HCT116 (cell line): ENCODE measurements around the gene TMSB4X. TPM values are rescaled to one million over a fixed set of nuclear protein-coding genes. Genes with fewer than 3 reads are reported as not detected.

Experiments used
- ATAC-seq: fragments of 200-7000 bp; cut with Tn5 transposase; 2 replicates; pipeline ENCODE4 v1.9.1; 2020; ENCODE audit warnings: mild to moderate bottlenecking, moderate library complexity
- BruUV-seq: library from RNA; stranded (reverse); fragments of 400-500 nt; replicated peaks from 2 replicates; lab custom pipeline; 2021; lab: Mats Ljungman, UMichigan
- CTCF ChIA-PET: fragments of 300-600 bp; sonication (Branson Sonifier 250); formaldehyde crosslinking; loops from one replicate; lab custom pipeline; 2021; ENCODE audit warnings: antibody characterized with exemption; lab: Charles Lee
- POLR2A ChIA-PET: fragments of 300-600, 350-600 bp; sonication (Branson Sonifier 250); formaldehyde crosslinking; loops from one replicate; lab custom pipeline; 2021; ENCODE audit warnings: antibody characterized with exemption; lab: Charles Lee
- RAD21 ChIA-PET, 2 experiments: fragments of 300-600 bp; sonication (Branson Sonifier 250); formaldehyde crosslinking; loops; one replicate each; lab custom pipeline; 2023; ENCODE audit warnings: low total read pairs in 2 of 2; ENCODE audit not compliant: uncharacterized antibody in 2 of 2, unreplicated experiment in 2 of 2, low non-redundant PET in 1 of 2; lab: Charles Lee
- DNase-seq: peaks from one replicate; pipeline ENCODE4 v3.0.0-alpha.2; 2010; ENCODE audit warnings: low read depth, low spot score
- H2AFZ ChIP-seq: fragments of 200-600 bp; shearing (Covaris generic), sonication (generic); 2 replicates; pipeline ENCODE4 v1.6.1; 2017; ENCODE audit warnings: low read depth, mixed run types, mixed read lengths, antibody characterized with exemption, low read length; ENCODE audit not compliant: poor library complexity, severe bottlenecking
- H3K27ac ChIP-seq: 2 replicates; pipeline ENCODE4 v1.5.1; 2012; ENCODE audit warnings: low read depth, low read length
- H3K27me3 ChIP-seq: fragments of 200-600 bp; sonication (generic); 2 replicates; pipeline ENCODE4 v1.6.1; 2016; ENCODE audit warnings: mixed run types, low read length, mixed read lengths; ENCODE audit not compliant: insufficient read depth
- H3K36me3 ChIP-seq, 2 experiments: fragments of 200-500 bp in 1 of 2; fragments of 200-600 bp in 1 of 2; sonication (Bioruptor generic) in 1 of 2; sonication (generic) in 1 of 2; 2 replicates each; pipeline versions ENCODE4 v1.5.1 to v1.6.1; 2014 to 2016; ENCODE audit warnings: low read length in 2 of 2, inconsistent platforms in 1 of 2, mixed read lengths in 1 of 2, mixed run types in 1 of 2; ENCODE audit not compliant: insufficient read depth in 2 of 2, control insufficient read depth in 1 of 2
- H3K4me1 ChIP-seq, 2 experiments: fragments of 200-600 bp in 1 of 2; sonication (generic) in 1 of 2; 2 replicates each; pipeline versions ENCODE4 v1.5.1 to v1.6.1; 2012 to 2017; ENCODE audit warnings: low read length in 2 of 2, inconsistent platforms in 1 of 2, mild to moderate bottlenecking in 1 of 2, mixed read lengths in 1 of 2, mixed run types in 1 of 2, moderate library complexity in 1 of 2; ENCODE audit not compliant: insufficient read depth in 2 of 2, control insufficient read depth in 1 of 2
- H3K4me2 ChIP-seq: fragments of 200-600 bp; sonication (generic); 2 replicates; pipeline ENCODE4 v1.6.1; 2017; ENCODE audit warnings: mixed run types, low read length, mixed read lengths
- H3K4me3 ChIP-seq, 2 experiments: fragments of 200-600 bp in 1 of 2; sonication (generic) in 1 of 2; replicated peaks in 1 of 2; 2 replicates each; pipeline ENCODE4 v1.5.1; 2011 to 2016; ENCODE audit warnings: low read length in 2 of 2, control low read depth in 1 of 2, low read depth in 1 of 2, mild to moderate bottlenecking in 1 of 2, mixed read lengths in 1 of 2, mixed run types in 1 of 2
- H3K79me2 ChIP-seq: fragments of 200-600 bp; sonication (generic); 2 replicates; pipeline ENCODE4 v1.6.1; 2017; ENCODE audit warnings: mild to moderate bottlenecking, mixed run types, low read length, moderate library complexity, mixed read lengths; ENCODE audit not compliant: insufficient read depth
- H3K9ac ChIP-seq: fragments of 200-600 bp; sonication (generic); 2 replicates; pipeline ENCODE4 v1.6.1; 2016; ENCODE audit warnings: low read length, mixed read lengths
- H3K9me2 ChIP-seq: fragments of 200-600 bp; sonication (generic), shearing (Covaris generic); 2 replicates; pipeline ENCODE4 v1.6.1; 2017; ENCODE audit warnings: mixed run types, mild to moderate bottlenecking, moderate library complexity; ENCODE audit not compliant: insufficient read depth
- H3K9me3 ChIP-seq, 2 experiments: fragments of 200-500 bp in 1 of 2; fragments of 200-600 bp in 1 of 2; sonication (Bioruptor generic) in 1 of 2; sonication (generic) in 1 of 2; 2 replicates each; pipeline ENCODE4 v1.6.1; 2014 to 2017; ENCODE audit warnings: low read length in 2 of 2, mixed read lengths in 2 of 2, inconsistent platforms in 1 of 2, low read depth in 1 of 2, mild to moderate bottlenecking in 1 of 2, mixed run types in 1 of 2, moderate library complexity in 1 of 2; ENCODE audit not compliant: control insufficient read depth in 1 of 2, insufficient read depth in 1 of 2
- H4K20me1 ChIP-seq: fragments of 200-600 bp; sonication (generic), shearing (Covaris generic); 2 replicates; pipeline ENCODE4 v1.6.1; 2017; ENCODE audit warnings: mixed run types, mild to moderate bottlenecking, moderate library complexity; ENCODE audit not compliant: insufficient read depth
- CBX3 ChIP-seq: IDR thresholded peaks from 2 replicates; pipeline ENCODE4 v1.6.1; 2012; ENCODE audit warnings: low read depth
- FOSL1 ChIP-seq: IDR thresholded peaks from 2 replicates; pipeline ENCODE4 v1.6.1; 2012; ENCODE audit warnings: low read depth
- JUND ChIP-seq: IDR thresholded peaks from 2 replicates; pipeline ENCODE4 v1.6.1; 2012
- POLR2A ChIP-seq: IDR thresholded peaks from 2 replicates; pipeline ENCODE4 v1.7.0; 2011; ENCODE audit warnings: borderline replicate concordance; ENCODE audit not compliant: insufficient read depth, insufficient read length; ENCODE audit errors: extremely low read depth
- POLR2AphosphoS5 ChIP-seq: IDR thresholded peaks from 2 replicates; pipeline ENCODE4 v1.6.1; 2011; ENCODE audit warnings: mild to moderate bottlenecking, low read depth, low read length, moderate library complexity
- RAD21 ChIP-seq: IDR thresholded peaks from 2 replicates; pipeline ENCODE4 v1.6.1; 2012; ENCODE audit warnings: low read depth, mild to moderate bottlenecking
- SIN3A ChIP-seq: IDR thresholded peaks from 2 replicates; pipeline ENCODE4 v1.6.1; 2012; ENCODE audit warnings: low read depth
- SRF ChIP-seq: IDR thresholded peaks from 2 replicates; pipeline ENCODE4 v1.6.1; 2012; ENCODE audit warnings: low read depth
- TCF7L2 ChIP-seq: IDR thresholded peaks from 2 replicates; pipeline ENCODE4 v1.7.0; 2011; ENCODE audit warnings: borderline replicate concordance, inconsistent platforms; ENCODE audit not compliant: insufficient read depth, insufficient read length; ENCODE audit errors: extremely low read depth
- YY1 ChIP-seq: IDR thresholded peaks from 2 replicates; pipeline ENCODE4 v1.6.1; 2011; ENCODE audit warnings: low read length, low read depth, moderate library complexity, mild to moderate bottlenecking; ENCODE audit not compliant: insufficient replicate concordance; ENCODE audit errors: extremely low read depth
- ZNF274 ChIP-seq: fragments of 200-500 bp; sonication (Bioruptor generic); IDR thresholded peaks from 2 replicates; pipeline ENCODE4 v1.6.1; 2014; ENCODE audit warnings: mild to moderate bottlenecking, low read depth, low read length, inconsistent platforms
- intact Hi-C: fragments of 100-400 bp; cut with micrococcal nuclease; formaldehyde crosslinking; loops from 2 replicates; pipeline ENCODE4 v1.10.0; 2022
- total RNA-seq: library from RNA; stranded (reverse); gene quantifications from one replicate; pipeline ENCODE4 v1.2.1, GENCODE V29; 2021; ENCODE audit not compliant: unreplicated experiment
- TF ChIP-seq, protein P1 (sequence below): IDR thresholded peaks from 2 replicates; pipeline ENCODE4 v1.6.1; 2012
- TF ChIP-seq, protein P2 (sequence below): IDR thresholded peaks from 2 replicates; pipeline ENCODE4 v1.6.1; 2012
- TF ChIP-seq, protein P3 (sequence below), 3 experiments: fragments of 200-600 bp in 1 of 3; sonication (generic) in 1 of 3; IDR thresholded peaks in 2 of 3; conservative IDR thresholded peaks in 1 of 3; 2 replicates each; pipeline ENCODE4 v1.5.1; 2012 to 2017; ENCODE audit warnings: low read depth in 2 of 3, low read length in 2 of 3, antibody characterized with exemption in 1 of 3, borderline replicate concordance in 1 of 3, control low read depth in 1 of 3, mild to moderate bottlenecking in 1 of 3, mixed read lengths in 1 of 3, mixed run types in 1 of 3, moderate library complexity in 1 of 3; ENCODE audit not compliant: insufficient read depth in 1 of 3
- TF ChIP-seq, protein P4 (sequence below): IDR thresholded peaks from 2 replicates; pipeline ENCODE4 v1.6.1; 2012; ENCODE audit warnings: low read depth

TMSB4X gene
- total RNA-seq, 1 experiment from 2014 or later: 407 TPM

DNA sequence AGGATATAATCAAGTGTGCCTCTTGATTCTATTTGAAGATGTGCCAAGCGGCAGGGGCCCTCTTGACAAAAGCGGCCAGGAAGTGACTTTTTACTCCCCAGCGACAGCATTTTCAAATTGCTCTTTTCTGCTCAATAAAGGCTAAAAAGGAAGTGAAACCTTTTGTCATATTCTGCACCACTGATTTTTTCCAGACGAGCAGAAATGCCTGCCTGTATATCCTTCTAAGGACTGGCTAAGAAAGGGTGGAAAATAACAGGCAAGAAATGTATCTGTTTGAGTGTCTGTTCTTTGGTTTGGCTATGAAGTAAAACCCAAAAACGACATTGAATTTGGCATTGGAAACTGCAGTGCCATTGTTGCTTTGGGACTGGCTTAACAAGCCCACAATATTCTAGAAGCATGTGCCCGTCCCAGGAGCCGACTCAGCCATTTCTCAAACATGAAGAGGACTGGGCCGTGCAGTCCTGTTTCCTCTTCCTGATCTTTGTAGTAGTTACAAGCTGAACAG, 25.4 kb downstream of the TMSB4X start:
- POLR2A ChIA-PET: no interaction called here
- no peak for TF ChIP-seq FOSL1
- TF ChIP-seq, protein P1, sequence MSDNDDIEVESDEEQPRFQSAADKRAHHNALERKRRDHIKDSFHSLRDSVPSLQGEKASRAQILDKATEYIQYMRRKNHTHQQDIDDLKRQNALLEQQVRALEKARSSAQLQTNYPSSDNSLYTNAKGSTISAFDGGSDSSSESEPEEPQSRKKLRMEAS: no peak
- TF ChIP-seq SIN3A: no peak
- TF ChIP-seq, protein P2, sequence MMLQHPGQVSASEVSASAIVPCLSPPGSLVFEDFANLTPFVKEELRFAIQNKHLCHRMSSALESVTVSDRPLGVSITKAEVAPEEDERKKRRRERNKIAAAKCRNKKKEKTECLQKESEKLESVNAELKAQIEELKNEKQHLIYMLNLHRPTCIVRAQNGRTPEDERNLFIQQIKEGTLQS: no peak
- no peak for TF ChIP-seq RAD21
- TF ChIP-seq JUND: no peak
- no peak for TF ChIP-seq POLR2AphosphoS5
- TF ChIP-seq, protein P3, sequence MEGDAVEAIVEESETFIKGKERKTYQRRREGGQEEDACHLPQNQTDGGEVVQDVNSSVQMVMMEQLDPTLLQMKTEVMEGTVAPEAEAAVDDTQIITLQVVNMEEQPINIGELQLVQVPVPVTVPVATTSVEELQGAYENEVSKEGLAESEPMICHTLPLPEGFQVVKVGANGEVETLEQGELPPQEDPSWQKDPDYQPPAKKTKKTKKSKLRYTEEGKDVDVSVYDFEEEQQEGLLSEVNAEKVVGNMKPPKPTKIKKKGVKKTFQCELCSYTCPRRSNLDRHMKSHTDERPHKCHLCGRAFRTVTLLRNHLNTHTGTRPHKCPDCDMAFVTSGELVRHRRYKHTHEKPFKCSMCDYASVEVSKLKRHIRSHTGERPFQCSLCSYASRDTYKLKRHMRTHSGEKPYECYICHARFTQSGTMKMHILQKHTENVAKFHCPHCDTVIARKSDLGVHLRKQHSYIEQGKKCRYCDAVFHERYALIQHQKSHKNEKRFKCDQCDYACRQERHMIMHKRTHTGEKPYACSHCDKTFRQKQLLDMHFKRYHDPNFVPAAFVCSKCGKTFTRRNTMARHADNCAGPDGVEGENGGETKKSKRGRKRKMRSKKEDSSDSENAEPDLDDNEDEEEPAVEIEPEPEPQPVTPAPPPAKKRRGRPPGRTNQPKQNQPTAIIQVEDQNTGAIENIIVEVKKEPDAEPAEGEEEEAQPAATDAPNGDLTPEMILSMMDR (IDR thresholded peaks at IDR 0.05 in 2 of 3, conservative IDR thresholded peaks at IDR 0.05 in 1 of 3; ENCODE audit: borderline replicate concordance in 1 of 3, insufficient read depth in 1 of 3, low read depth in 2 of 3, low read length in 2 of 3): no peak
- TF ChIP-seq POLR2A: no peak
- TF ChIP-seq YY1: no peak
- no peak for TF ChIP-seq SRF
- no peak for TF ChIP-seq ZNF274
- TF ChIP-seq TCF7L2: no peak
- TF ChIP-seq CBX3: no peak
- TF ChIP-seq, protein P4, sequence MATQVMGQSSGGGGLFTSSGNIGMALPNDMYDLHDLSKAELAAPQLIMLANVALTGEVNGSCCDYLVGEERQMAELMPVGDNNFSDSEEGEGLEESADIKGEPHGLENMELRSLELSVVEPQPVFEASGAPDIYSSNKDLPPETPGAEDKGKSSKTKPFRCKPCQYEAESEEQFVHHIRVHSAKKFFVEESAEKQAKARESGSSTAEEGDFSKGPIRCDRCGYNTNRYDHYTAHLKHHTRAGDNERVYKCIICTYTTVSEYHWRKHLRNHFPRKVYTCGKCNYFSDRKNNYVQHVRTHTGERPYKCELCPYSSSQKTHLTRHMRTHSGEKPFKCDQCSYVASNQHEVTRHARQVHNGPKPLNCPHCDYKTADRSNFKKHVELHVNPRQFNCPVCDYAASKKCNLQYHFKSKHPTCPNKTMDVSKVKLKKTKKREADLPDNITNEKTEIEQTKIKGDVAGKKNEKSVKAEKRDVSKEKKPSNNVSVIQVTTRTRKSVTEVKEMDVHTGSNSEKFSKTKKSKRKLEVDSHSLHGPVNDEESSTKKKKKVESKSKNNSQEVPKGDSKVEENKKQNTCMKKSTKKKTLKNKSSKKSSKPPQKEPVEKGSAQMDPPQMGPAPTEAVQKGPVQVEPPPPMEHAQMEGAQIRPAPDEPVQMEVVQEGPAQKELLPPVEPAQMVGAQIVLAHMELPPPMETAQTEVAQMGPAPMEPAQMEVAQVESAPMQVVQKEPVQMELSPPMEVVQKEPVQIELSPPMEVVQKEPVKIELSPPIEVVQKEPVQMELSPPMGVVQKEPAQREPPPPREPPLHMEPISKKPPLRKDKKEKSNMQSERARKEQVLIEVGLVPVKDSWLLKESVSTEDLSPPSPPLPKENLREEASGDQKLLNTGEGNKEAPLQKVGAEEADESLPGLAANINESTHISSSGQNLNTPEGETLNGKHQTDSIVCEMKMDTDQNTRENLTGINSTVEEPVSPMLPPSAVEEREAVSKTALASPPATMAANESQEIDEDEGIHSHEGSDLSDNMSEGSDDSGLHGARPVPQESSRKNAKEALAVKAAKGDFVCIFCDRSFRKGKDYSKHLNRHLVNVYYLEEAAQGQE: no peak
- no peaks in the 10 kb centered on the region for H4K20me1 ChIP-seq
- no peaks in the 10 kb centered on the region for H3K36me3 ChIP-seq
- H3K9me3 ChIP-seq: no peaks in the 10 kb centered on the region
- no TSS peak for BruUV-seq
- H3K4me3 ChIP-seq: no peak overlapping the region
- no peak overlapping the region for H2AFZ ChIP-seq
- H3K79me2 ChIP-seq: no peaks in the 10 kb centered on the region
- RAD21 ChIA-PET: no interaction called here
- H3K4me1 ChIP-seq: no peaks in the 10 kb centered on the region
- ATAC-seq (no peak), DNase-seq (no peak)
- CTCF ChIA-PET: no interaction called here
- intact Hi-C loops: no loop called here
- H3K9ac ChIP-seq: no peak overlapping the region
- no peak overlapping the region for H3K4me2 ChIP-seq
- no peaks in the 10 kb centered on the region for H3K27me3 ChIP-seq
- H3K27ac ChIP-seq: no peak overlapping the region
- H3K9me2 ChIP-seq: no peaks in the 10 kb centered on the region
